Endothelial cell of umbilical vein (primary cell): ENCODE measurements around the gene DERA. TPM values are rescaled to one million over a fixed set of nuclear protein-coding genes. Genes with fewer than 3 reads are reported as not detected.

ENCODE experiments used
- BruUV-seq: library from RNA; stranded (reverse); fragments of 400-500 nt; replicated peaks from 2 replicates; lab custom pipeline; 2021; lab: Mats Ljungman, UMichigan
- CTCF ChIA-PET: fragments of 300-600, 350-600 bp; sonication (Branson Sonifier 250); formaldehyde crosslinking; loops from one replicate; lab custom pipeline; 2021; ENCODE audit warnings: antibody characterized with exemption, inconsistent platforms; lab: Charles Lee
- POLR2A ChIA-PET: fragments of 300-600, 350-600 bp; sonication (Branson Sonifier 250); formaldehyde crosslinking; loops from one replicate; lab custom pipeline; 2021; ENCODE audit warnings: antibody characterized with exemption, inconsistent platforms; lab: Charles Lee
- DNase-seq: peaks from one replicate; pipeline ENCODE4 v3.0.0-alpha.2; 2011; ENCODE audit warnings: low read depth, low spot score
- FAIRE-seq: peaks from 2 replicates; lab custom pipeline; 2011; peaks lifted over from hg19 to GRCh38; lab: Jason Lieb, UNC
- H2AFZ ChIP-seq: 2 replicates; pipeline ENCODE4 v1.6.0; 2012; ENCODE audit warnings: low read depth, low read length, control low read depth, inconsistent platforms
- H3K27ac ChIP-seq: 2 replicates; pipeline ENCODE4 v1.5.1; 2011; ENCODE audit warnings: low read depth, mild to moderate bottlenecking, control low read depth, low read length, moderate library complexity; ENCODE audit not compliant: insufficient read depth
- H3K27me3 ChIP-seq, 2 experiments: 2 replicates each; pipeline versions ENCODE4 v1.6.0 to v1.6.1; 2011; ENCODE audit warnings: low read length in 2 of 2, mixed read lengths in 1 of 2; ENCODE audit not compliant: control insufficient read depth in 2 of 2, insufficient read depth in 2 of 2
- H3K36me3 ChIP-seq, 2 experiments: 2 replicates in 1 of 2; 3 replicates in 1 of 2; pipeline ENCODE4 v1.5.1; 2011; ENCODE audit warnings: low read length in 2 of 2, mild to moderate bottlenecking in 1 of 2, moderate library complexity in 1 of 2; ENCODE audit not compliant: control insufficient read depth in 2 of 2, insufficient read depth in 2 of 2; ENCODE audit errors: extremely low read depth in 1 of 2
- H3K4me1 ChIP-seq: 3 replicates; pipeline ENCODE4 v1.5.1; 2011; ENCODE audit warnings: mild to moderate bottlenecking, low read length; ENCODE audit not compliant: control insufficient read depth, insufficient read depth; ENCODE audit errors: extremely low read depth
- H3K4me2 ChIP-seq: 2 replicates; pipeline ENCODE4 v1.6.1; 2011; ENCODE audit warnings: low read length, control low read depth, mixed read lengths; ENCODE audit not compliant: insufficient read depth
- H3K4me3 ChIP-seq, 3 experiments: fragments of 200-600 bp in 1 of 3; sonication (generic), shearing (Covaris generic) in 1 of 3; replicated peaks in 1 of 3; 2 replicates each; pipeline ENCODE4 v1.5.1; 2011 to 2016; ENCODE audit warnings: control low read depth in 3 of 3, low read length in 3 of 3, mild to moderate bottlenecking in 2 of 3, inconsistent platforms in 1 of 3, low read depth in 1 of 3, moderate library complexity in 1 of 3; ENCODE audit not compliant: insufficient read depth in 1 of 3
- H3K79me2 ChIP-seq: 2 replicates; pipeline ENCODE4 v1.6.0; 2012; ENCODE audit warnings: low read length, inconsistent platforms; ENCODE audit not compliant: control insufficient read depth, insufficient read depth
- H3K9ac ChIP-seq: replicated peaks from 2 replicates; pipeline ENCODE3; 2011; ENCODE audit warnings: low read length, control low read depth; ENCODE audit not compliant: insufficient read depth; ENCODE audit errors: extremely low read depth
- H3K9me1 ChIP-seq: replicated peaks from 3 replicates; pipeline ENCODE4 v1.6.0; 2011; ENCODE audit warnings: mild to moderate bottlenecking, low read length; ENCODE audit not compliant: control insufficient read depth, insufficient read depth; ENCODE audit errors: extremely low read depth
- H3K9me3 ChIP-seq: replicated peaks from 2 replicates; pipeline ENCODE4 v1.5.1; 2012; ENCODE audit warnings: low read length, inconsistent platforms; ENCODE audit not compliant: control insufficient read depth, insufficient read depth
- H4K20me1 ChIP-seq: replicated peaks from 2 replicates; pipeline ENCODE3; 2011; ENCODE audit warnings: mild to moderate bottlenecking, low read length; ENCODE audit not compliant: control insufficient read depth, insufficient read depth; ENCODE audit errors: extremely low read depth
- EZH2 ChIP-seq: IDR thresholded peaks from 2 replicates; pipeline ENCODE4 v1.6.1; 2012; ENCODE audit warnings: borderline replicate concordance, low read depth, mild to moderate bottlenecking, moderate library complexity, low read length, inconsistent platforms; ENCODE audit not compliant: severe bottlenecking
- FOS ChIP-seq: IDR thresholded peaks from 2 replicates; pipeline ENCODE4 v1.6.1; 2011; ENCODE audit warnings: mild to moderate bottlenecking, low read length, moderate library complexity, borderline replicate concordance; ENCODE audit not compliant: insufficient read depth
- GATA2 ChIP-seq: IDR thresholded peaks from 2 replicates; pipeline ENCODE4 v1.7.0; 2011; ENCODE audit warnings: low read depth, mild to moderate bottlenecking, moderate library complexity, mixed read lengths, low read length; ENCODE audit not compliant: insufficient read length, insufficient read depth
- JUN ChIP-seq: IDR thresholded peaks from 2 replicates; pipeline ENCODE4 v1.6.1; 2011; ENCODE audit warnings: borderline replicate concordance, low read depth; ENCODE audit not compliant: insufficient read length, insufficient read depth
- MAX ChIP-seq: IDR thresholded peaks from 2 replicates; pipeline ENCODE4 v1.6.1; 2011; ENCODE audit not compliant: insufficient read depth, insufficient read length
- MYC ChIP-seq: IDR thresholded peaks from one replicate; pipeline ENCODE4 v1.6.1; 2011; ENCODE audit warnings: mild to moderate bottlenecking, low read depth, low read length
- POLR2A ChIP-seq: IDR thresholded peaks from 2 replicates; pipeline ENCODE4 v1.6.1; 2012; ENCODE audit warnings: low read depth, mild to moderate bottlenecking, control low read depth, low read length
- POLR2AphosphoS5 ChIP-seq: IDR thresholded peaks from 2 replicates; pipeline ENCODE4 v1.6.1; 2012; ENCODE audit warnings: low read depth, mild to moderate bottlenecking, control low read depth, low read length, moderate library complexity; ENCODE audit not compliant: insufficient read depth
- dilution Hi-C: fragments of 300-500 bp; cut with MboI; formaldehyde crosslinking; loops from one replicate; pipeline ENCODE4 v1.15.0; 2019; ENCODE audit warnings: low sequenced_read_pairs; ENCODE audit not compliant: extremely low pct_ligation_motif_present
- intact Hi-C: fragments of 100-400 bp; cut with micrococcal nuclease; formaldehyde crosslinking; loops from one replicate; pipeline ENCODE4 v1.10.0; 2022
- polyA plus RNA-seq, 4 experiments: library from polyadenylated mRNA; depleted of rRNA in 3 of 4; stranded (reverse) in 3 of 4; unstranded in 1 of 4; fragments of >200 nt; gene quantifications; 2 replicates each; pipeline versions ENCODE4 v1.2.1 to v1.2.3, GENCODE V29; 2011 to 2012; ENCODE audit warnings: missing spikeins in 1 of 4
- total RNA-seq: library from RNA; stranded (reverse); gene quantifications from 2 replicates; pipeline ENCODE4 v1.2.3, GENCODE V29; 2021
- TF ChIP-seq, protein P1 (sequence below), 2 donors: IDR thresholded peaks; 1 replicate in 1 of 2; 2 replicates in 1 of 2; pipeline ENCODE4 v1.5.1; 2011; ENCODE audit warnings: low read length in 2 of 2, mild to moderate bottlenecking in 2 of 2, moderate library complexity in 2 of 2, control low read depth in 1 of 2, inconsistent platforms in 1 of 2, low read depth in 1 of 2; ENCODE audit not compliant: insufficient read depth in 1 of 2; ENCODE audit errors: extremely low read depth in 1 of 2

The DERA gene
- total and polyA plus RNA-seq, 2 donors (not counting 3 experiments of a cell fraction or from before 2014, with no cell fraction given) = 19.8 to 41.5 TPM

- Histone ChIP-seq H3K9ac (no peak overlapping the region), H3K4me3 (no peak overlapping the region), H3K9me3 (no peaks in the 10 kb centered on the region), H3K4me2 (no peak overlapping the region), H3K9me1 (no peaks in the 10 kb centered on the region), H4K20me1 (no peaks in the 10 kb centered on the region), H2AFZ (no peak overlapping the region), H3K27me3 (no peaks in the 10 kb centered on the region), H3K4me1 (no peaks in the 10 kb centered on the region), H3K27ac (no peak overlapping the region), H3K36me3 (no peaks in the 10 kb centered on the region), H3K79me2 (no peaks in the 10 kb centered on the region)
- TF ChIP-seq GATA2 (no peak), FOS (no peak), POLR2A (no peak), MYC (no peak), MAX (no peak), POLR2AphosphoS5 (no peak), JUN (no peak), EZH2 (no peak)
- TF ChIP-seq, protein P1, sequence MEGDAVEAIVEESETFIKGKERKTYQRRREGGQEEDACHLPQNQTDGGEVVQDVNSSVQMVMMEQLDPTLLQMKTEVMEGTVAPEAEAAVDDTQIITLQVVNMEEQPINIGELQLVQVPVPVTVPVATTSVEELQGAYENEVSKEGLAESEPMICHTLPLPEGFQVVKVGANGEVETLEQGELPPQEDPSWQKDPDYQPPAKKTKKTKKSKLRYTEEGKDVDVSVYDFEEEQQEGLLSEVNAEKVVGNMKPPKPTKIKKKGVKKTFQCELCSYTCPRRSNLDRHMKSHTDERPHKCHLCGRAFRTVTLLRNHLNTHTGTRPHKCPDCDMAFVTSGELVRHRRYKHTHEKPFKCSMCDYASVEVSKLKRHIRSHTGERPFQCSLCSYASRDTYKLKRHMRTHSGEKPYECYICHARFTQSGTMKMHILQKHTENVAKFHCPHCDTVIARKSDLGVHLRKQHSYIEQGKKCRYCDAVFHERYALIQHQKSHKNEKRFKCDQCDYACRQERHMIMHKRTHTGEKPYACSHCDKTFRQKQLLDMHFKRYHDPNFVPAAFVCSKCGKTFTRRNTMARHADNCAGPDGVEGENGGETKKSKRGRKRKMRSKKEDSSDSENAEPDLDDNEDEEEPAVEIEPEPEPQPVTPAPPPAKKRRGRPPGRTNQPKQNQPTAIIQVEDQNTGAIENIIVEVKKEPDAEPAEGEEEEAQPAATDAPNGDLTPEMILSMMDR (IDR thresholded peaks at IDR 0.05; ENCODE audit: extremely low read depth in 1 of 2, insufficient read depth in 1 of 2, low read depth in 1 of 2, low read length in 2 of 2) = no peak
- ChIA-PET POLR2A (no interaction called here), CTCF (interaction anchor here (1.0 kb wide), 1 partner anchor 17 kb away, joined by 3 read pairs; no protein-coding TSS in a partner anchor)
- DNase-seq (peak; percentile 9), FAIRE-seq (no peak)
- BruUV-seq = no TSS peak
- dilution Hi-C loops (no loop called here), intact Hi-C loops (no loop called here)
Observed at GRCh38 chr12:15996254-15996653, 85.1 kb downstream of the DERA start.
